Mesendoderm (in vitro differentiated cells): ENCODE measurements around the gene TEC.

ENCODE experiments used
- DNase-seq: peaks from one replicate; pipeline ENCODE4 v3.0.0; 2013
- H2AK5ac ChIP-seq: 2 replicates; pipeline ENCODE4 v1.6.1; 2013; ENCODE audit warnings: low read length, inconsistent platforms
- H2BK120ac ChIP-seq: 2 replicates; pipeline ENCODE4 v1.6.1; 2013; ENCODE audit warnings: low read depth, mild to moderate bottlenecking, low read length, moderate library complexity, mixed read lengths
- H2BK15ac ChIP-seq: replicated peaks from 2 replicates; pipeline ENCODE4 v1.6.1; 2013; ENCODE audit warnings: low read depth, mild to moderate bottlenecking, moderate library complexity
- H2BK5ac ChIP-seq: 2 replicates; pipeline ENCODE4 v1.6.1; 2013; ENCODE audit warnings: low read length, inconsistent platforms
- H3K18ac ChIP-seq: 2 replicates; pipeline ENCODE4 v1.6.1; 2013; ENCODE audit warnings: mild to moderate bottlenecking, low read length, mixed read lengths
- H3K23ac ChIP-seq: one replicate; pipeline ENCODE4 v1.6.1; 2013; ENCODE audit warnings: low read length
- H3K27ac ChIP-seq: 2 replicates; pipeline ENCODE4 v1.5.1; 2013; ENCODE audit warnings: low read depth, mild to moderate bottlenecking, inconsistent platforms, low read length, moderate library complexity
- H3K27me3 ChIP-seq: 2 replicates; pipeline ENCODE4 v1.6.1; 2013; ENCODE audit warnings: low read length, control low read depth, mild to moderate bottlenecking, inconsistent platforms; ENCODE audit not compliant: insufficient read depth, poor library complexity
- H3K36me3 ChIP-seq: 2 replicates; pipeline ENCODE4 v1.6.1; 2013; ENCODE audit warnings: low read length, inconsistent platforms; ENCODE audit not compliant: control insufficient read depth, insufficient read depth
- H3K4ac ChIP-seq: one replicate; pipeline ENCODE4 v1.6.1; 2013; ENCODE audit warnings: low read depth, mild to moderate bottlenecking, low read length, moderate library complexity
- H3K4me1 ChIP-seq: 2 replicates; pipeline ENCODE4 v1.6.1; 2013; ENCODE audit warnings: low read depth, low read length, inconsistent platforms; ENCODE audit not compliant: control insufficient read depth
- H3K4me2 ChIP-seq: 2 replicates; pipeline ENCODE4 v1.6.1; 2013; ENCODE audit warnings: low read length
- H3K4me3 ChIP-seq: 2 replicates; pipeline ENCODE4 v1.5.1; 2013; ENCODE audit warnings: mild to moderate bottlenecking, low read length
- H3K56ac ChIP-seq: one replicate; pipeline ENCODE4 v1.6.1; 2013; ENCODE audit warnings: low read length
- H3K79me1 ChIP-seq: 2 replicates; pipeline ENCODE4 v1.6.1; 2013; ENCODE audit warnings: low read length, inconsistent platforms
- H3K79me2 ChIP-seq: 2 replicates; pipeline ENCODE4 v1.6.1; 2013; ENCODE audit warnings: mild to moderate bottlenecking, low read length; ENCODE audit not compliant: control insufficient read depth, insufficient read depth
- H3K9ac ChIP-seq: 2 replicates; pipeline ENCODE4 v1.6.1; 2013; ENCODE audit warnings: low read length, inconsistent platforms
- H4K5ac ChIP-seq: one replicate; pipeline ENCODE4 v1.6.1; 2013; ENCODE audit warnings: low read length
- H4K8ac ChIP-seq: one replicate; pipeline ENCODE4 v1.6.1; 2013; ENCODE audit warnings: low read depth, mild to moderate bottlenecking, control low read depth, low read length, moderate library complexity
- WGBS: extraction: QIAGEN DNeasy Blood & Tissue Kit; methylation state at CpG from one replicate; pipeline ENCODE4 v1.1.7; 2013; ENCODE audit warnings: low lambda C conversion rate, missing lambda C conversion rate; ENCODE audit not compliant: insufficient coverage; ENCODE audit errors: extremely low coverage; 5-methylcytosine and 5-hydroxymethylcytosine counted together

The TEC gene

DNA sequence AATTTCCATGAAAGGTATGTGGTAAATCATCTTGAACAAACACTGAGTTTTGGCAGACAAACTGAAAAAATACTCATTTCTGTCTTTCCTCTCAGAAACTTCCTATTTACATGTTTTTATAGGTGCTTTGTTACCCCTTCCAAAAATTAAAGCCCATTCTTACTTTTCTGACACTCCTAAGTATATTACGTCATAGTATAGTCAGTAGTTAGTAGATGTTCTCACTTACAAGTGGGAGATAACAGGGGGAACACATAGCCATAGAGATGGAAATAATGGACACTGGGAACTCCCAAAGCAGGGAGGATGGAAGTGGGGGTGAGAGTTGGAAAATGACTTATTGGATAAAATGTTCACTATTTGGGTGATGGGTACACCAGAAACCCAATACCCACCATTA, 164.4 kb downstream of the TEC start:
- H2BK120ac ChIP-seq, result no peak overlapping the region
- H3K36me3 ChIP-seq, result no peaks in the 10 kb centered on the region
- H3K18ac ChIP-seq, result no peak overlapping the region
- no peak overlapping the region for H3K4me2 ChIP-seq
- no peaks in the 10 kb centered on the region for H3K27me3 ChIP-seq
- no peak overlapping the region for H3K9ac ChIP-seq
- no peak overlapping the region for H2AK5ac ChIP-seq
- no peak overlapping the region for H3K4me3 ChIP-seq
- no peak overlapping the region for H3K56ac ChIP-seq
- H3K4me1 ChIP-seq, result no peaks in the 10 kb centered on the region
- no peaks in the 10 kb centered on the region for H3K79me2 ChIP-seq
- no peaks in the 10 kb centered on the region for H3K79me1 ChIP-seq
- no peak overlapping the region for H3K4ac ChIP-seq
- H4K5ac ChIP-seq, result no peak overlapping the region
- WGBS, result no CpG with 5 or more reads among the region's 1 CpG
- no peak overlapping the region for H3K27ac ChIP-seq
- no peak overlapping the region for H2BK5ac ChIP-seq
- H3K23ac ChIP-seq, result no peak overlapping the region
- H2BK15ac ChIP-seq, result no peak overlapping the region
- DNase-seq, result no peak
- no peak overlapping the region for H4K8ac ChIP-seq

DNA sequence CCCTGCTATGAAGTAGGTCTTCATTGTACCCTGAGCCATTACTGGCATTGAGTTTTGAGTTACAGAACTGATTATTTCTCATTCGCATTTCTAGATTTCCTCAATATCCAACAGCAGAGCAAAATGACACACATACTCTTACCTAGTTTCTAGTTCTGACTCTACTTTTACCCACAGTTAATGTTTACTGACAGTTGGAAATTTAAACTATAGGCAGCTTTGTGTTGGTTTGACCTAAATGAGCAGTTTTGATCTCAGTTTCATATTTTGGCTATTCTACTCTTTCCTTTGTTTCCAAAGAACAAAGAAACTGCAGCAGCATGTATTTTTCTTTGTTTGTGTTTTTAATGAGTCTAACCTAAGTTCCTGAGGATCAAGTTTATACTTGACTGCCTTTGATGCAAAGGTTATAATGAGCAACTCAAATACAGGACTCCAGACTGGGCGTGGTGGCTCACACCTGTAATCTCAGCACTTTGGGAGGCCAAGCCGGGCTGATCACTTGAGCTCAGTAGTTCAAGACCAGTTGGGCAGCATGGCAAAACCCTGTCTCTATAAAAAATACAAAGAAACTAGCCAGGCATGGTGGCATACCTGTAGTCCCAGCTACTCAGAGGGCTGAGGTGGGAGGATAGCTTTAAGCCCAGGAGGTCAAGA, 166.0 kb downstream of the TEC start:
- no peak overlapping the region for H2BK5ac ChIP-seq
- H3K23ac ChIP-seq, result no peak overlapping the region
- H3K27ac ChIP-seq, result no peak overlapping the region
- no CpG with 5 or more reads among the region's 3 CpGs for WGBS
- no peaks in the 10 kb centered on the region for H3K4me1 ChIP-seq
- H3K4ac ChIP-seq, result no peak overlapping the region
- H3K56ac ChIP-seq, result no peak overlapping the region
- H4K5ac ChIP-seq, result no peak overlapping the region
- H2BK120ac ChIP-seq, result no peak overlapping the region
- no peaks in the 10 kb centered on the region for H3K79me1 ChIP-seq
- H3K27me3 ChIP-seq, result no peaks in the 10 kb centered on the region
- no peaks in the 10 kb centered on the region for H3K36me3 ChIP-seq
- no peak overlapping the region for H2BK15ac ChIP-seq
- DNase-seq, result no peak
- no peak overlapping the region for H3K18ac ChIP-seq
- no peak overlapping the region for H4K8ac ChIP-seq
- no peak overlapping the region for H2AK5ac ChIP-seq
- H3K9ac ChIP-seq, result no peak overlapping the region
- H3K4me2 ChIP-seq, result no peak overlapping the region
- H3K4me3 ChIP-seq, result no peak overlapping the region
- no peaks in the 10 kb centered on the region for H3K79me2 ChIP-seq

GRCh38 chr4:48102303-48102702, 167.3 kb downstream of the TEC start:
- H2BK120ac ChIP-seq, result no peak overlapping the region
- H2BK5ac ChIP-seq, result no peak overlapping the region
- H4K8ac ChIP-seq, result no peak overlapping the region
- no peaks in the 10 kb centered on the region for H3K79me2 ChIP-seq
- no peak overlapping the region for H3K4ac ChIP-seq
- H2AK5ac ChIP-seq, result no peak overlapping the region
- H3K23ac ChIP-seq, result no peak overlapping the region
- H2BK15ac ChIP-seq, result no peak overlapping the region
- no peaks in the 10 kb centered on the region for H3K36me3 ChIP-seq
- H3K9ac ChIP-seq, result no peak overlapping the region
- no peak overlapping the region for H4K5ac ChIP-seq
- no peak for DNase-seq
- H3K18ac ChIP-seq, result no peak overlapping the region
- no CpG with 5 or more reads among the region's 3 CpGs for WGBS
- H3K27me3 ChIP-seq, result no peaks in the 10 kb centered on the region
- H3K4me3 ChIP-seq, result no peak overlapping the region
- no peak overlapping the region for H3K4me2 ChIP-seq
- H3K56ac ChIP-seq, result no peak overlapping the region
- H3K79me1 ChIP-seq, result no peaks in the 10 kb centered on the region
- H3K27ac ChIP-seq, result no peak overlapping the region
- H3K4me1 ChIP-seq, result no peaks in the 10 kb centered on the region

DNA sequence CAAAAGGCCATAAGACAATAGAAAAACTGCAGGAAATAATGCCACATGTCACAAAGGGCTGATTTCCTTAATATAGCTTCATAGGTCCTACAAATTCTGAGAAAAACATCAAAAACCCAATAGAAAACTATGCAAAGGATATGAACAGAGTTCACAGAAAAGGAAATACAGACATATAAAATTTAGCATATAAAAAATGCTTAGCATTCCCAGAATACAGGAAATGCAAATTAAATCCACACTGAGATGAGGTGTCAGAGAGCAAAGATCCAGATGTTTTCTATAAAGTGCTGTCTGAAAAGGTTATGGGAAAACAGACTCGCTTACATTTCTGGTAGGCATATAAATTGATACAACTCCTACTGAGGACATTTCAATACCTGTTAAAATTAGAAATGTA, 169.4 kb downstream of the TEC start:
- Histone ChIP-seq H2BK5ac (no peak overlapping the region), H3K27ac (no peak overlapping the region), H4K8ac (no peak overlapping the region), H3K79me2 (no peaks in the 10 kb centered on the region), H3K4me2 (no peak overlapping the region), H4K5ac (no peak overlapping the region), H3K4ac (no peak overlapping the region), H3K36me3 (no peaks in the 10 kb centered on the region), H3K56ac (no peak overlapping the region), H3K27me3 (no peaks in the 10 kb centered on the region), H3K9ac (no peak overlapping the region), H2BK15ac (no peak overlapping the region), H2AK5ac (no peak overlapping the region), H3K4me3 (no peak overlapping the region), H3K79me1 (no peaks in the 10 kb centered on the region), H3K4me1 (no peaks in the 10 kb centered on the region), H3K23ac (no peak overlapping the region), H2BK120ac (no peak overlapping the region), H3K18ac (no peak overlapping the region)
- no peak for DNase-seq
- no CpG with 5 or more reads among the region's 1 CpG for WGBS

DNA sequence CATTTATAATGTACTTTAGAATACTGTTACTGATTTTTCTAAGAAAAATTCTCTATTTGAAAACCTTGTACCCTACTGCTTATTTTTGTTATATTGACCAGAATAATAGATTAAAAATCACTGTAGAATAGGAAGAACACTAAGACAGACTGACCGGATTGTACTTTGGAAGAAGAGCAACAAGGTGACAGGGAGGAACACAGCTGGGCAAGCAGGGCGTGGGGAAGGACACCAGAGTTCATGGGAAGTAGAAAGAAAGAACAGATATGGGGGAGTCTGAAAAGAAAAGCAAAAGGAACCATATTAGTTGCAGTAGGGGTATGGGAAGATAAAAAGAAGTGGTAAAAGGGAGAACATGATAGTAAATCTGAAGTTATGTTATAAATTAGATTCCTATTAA, 174.2 kb downstream of the TEC start:
- H3K79me1 ChIP-seq, result no peaks in the 10 kb centered on the region
- no peak overlapping the region for H4K5ac ChIP-seq
- no peak overlapping the region for H3K27ac ChIP-seq
- H2BK120ac ChIP-seq, result no peak overlapping the region
- DNase-seq, result no peak
- no peak overlapping the region for H3K4me3 ChIP-seq
- H3K9ac ChIP-seq, result no peak overlapping the region
- no peak overlapping the region for H2BK15ac ChIP-seq
- no peaks in the 10 kb centered on the region for H3K79me2 ChIP-seq
- no peak overlapping the region for H4K8ac ChIP-seq
- no peak overlapping the region for H2AK5ac ChIP-seq
- no peak overlapping the region for H3K56ac ChIP-seq
- H3K36me3 ChIP-seq, result no peaks in the 10 kb centered on the region
- H3K4me2 ChIP-seq, result no peak overlapping the region
- no peak overlapping the region for H3K23ac ChIP-seq
- H3K18ac ChIP-seq, result no peak overlapping the region
- no CpG with 5 or more reads among the region's 2 CpGs for WGBS
- no peaks in the 10 kb centered on the region for H3K4me1 ChIP-seq
- H2BK5ac ChIP-seq, result no peak overlapping the region
- no peak overlapping the region for H3K4ac ChIP-seq
- no peaks in the 10 kb centered on the region for H3K27me3 ChIP-seq

- no peak overlapping the region for H4K5ac ChIP-seq
- no peaks in the 10 kb centered on the region for H3K36me3 ChIP-seq
- H3K79me2 ChIP-seq, result no peaks in the 10 kb centered on the region
- no peaks in the 10 kb centered on the region for H3K4me1 ChIP-seq
- no peak overlapping the region for H3K27ac ChIP-seq
- no CpG with 5 or more reads among the region's 3 CpGs for WGBS
- peak; percentile 82 for DNase-seq
- H3K18ac ChIP-seq, result no peak overlapping the region
- no peaks in the 10 kb centered on the region for H3K27me3 ChIP-seq
- no peaks in the 10 kb centered on the region for H3K79me1 ChIP-seq
- H4K8ac ChIP-seq, result no peak overlapping the region
- H3K4me2 ChIP-seq, result no peak overlapping the region
- H3K9ac ChIP-seq, result no peak overlapping the region
- H2BK120ac ChIP-seq, result no peak overlapping the region
- no peak overlapping the region for H2AK5ac ChIP-seq
- no peak overlapping the region for H3K4me3 ChIP-seq
- H3K56ac ChIP-seq, result no peak overlapping the region
- no peak overlapping the region for H2BK5ac ChIP-seq
- no peak overlapping the region for H3K4ac ChIP-seq
- H2BK15ac ChIP-seq, result no peak overlapping the region
- H3K23ac ChIP-seq, result no peak overlapping the region
Observed at GRCh38 chr4:48093991-48094416, 175.6 kb downstream of the TEC start.
